Osteocyte (in vitro differentiated cells): ENCODE measurements around the gene CAB39L. TPM values are rescaled to one million over a fixed set of nuclear protein-coding genes. Genes with fewer than 3 reads are reported as not detected.

Experiments
- DNase-seq: peaks from one replicate; pipeline ENCODE4 v3.0.0; 2021; ENCODE audit warnings: mixed read lengths; ENCODE audit not compliant: unreplicated experiment; ENCODE audit errors: extremely low spot score
- H3K27ac Mint-ChIP-seq: one replicate; pipeline ENCODE4 v1.8.0; 2021; ENCODE audit warnings: mild to moderate bottlenecking, mixed read lengths; ENCODE audit not compliant: unreplicated experiment
- H3K27me3 Mint-ChIP-seq: one replicate; pipeline ENCODE4 v1.8.0; 2021; ENCODE audit warnings: mixed read lengths; ENCODE audit not compliant: unreplicated experiment
- H3K36me3 Mint-ChIP-seq: one replicate; pipeline ENCODE4 v1.8.0; 2021; ENCODE audit warnings: mixed read lengths; ENCODE audit not compliant: unreplicated experiment
- H3K4me1 Mint-ChIP-seq: one replicate; pipeline ENCODE4 v1.8.0; 2021; ENCODE audit warnings: mixed read lengths; ENCODE audit not compliant: unreplicated experiment
- H3K4me3 Mint-ChIP-seq: one replicate; pipeline ENCODE4 v1.8.0; 2021; ENCODE audit warnings: mild to moderate bottlenecking, moderate library complexity, mixed read lengths; ENCODE audit not compliant: unreplicated experiment
- H3K9me3 Mint-ChIP-seq: one replicate; pipeline ENCODE4 v1.8.0; 2021; ENCODE audit warnings: mixed read lengths; ENCODE audit not compliant: unreplicated experiment
- total RNA-seq: library from RNA; stranded (reverse); gene quantifications from 2 replicates; pipeline ENCODE4 v1.2.1, GENCODE V29; 2021
- TF ChIP-seq, protein P1 (sequence below): fragments of 200-600 bp; sonication (generic); IDR thresholded peaks from 2 replicates; pipeline ENCODE4 v1.5.0; 2021; ENCODE audit warnings: antibody characterized with exemption, mild to moderate bottlenecking, moderate library complexity

Gene CAB39L
- total RNA-seq, 1 donor from 2014 or later: 8.3 TPM

DNA sequence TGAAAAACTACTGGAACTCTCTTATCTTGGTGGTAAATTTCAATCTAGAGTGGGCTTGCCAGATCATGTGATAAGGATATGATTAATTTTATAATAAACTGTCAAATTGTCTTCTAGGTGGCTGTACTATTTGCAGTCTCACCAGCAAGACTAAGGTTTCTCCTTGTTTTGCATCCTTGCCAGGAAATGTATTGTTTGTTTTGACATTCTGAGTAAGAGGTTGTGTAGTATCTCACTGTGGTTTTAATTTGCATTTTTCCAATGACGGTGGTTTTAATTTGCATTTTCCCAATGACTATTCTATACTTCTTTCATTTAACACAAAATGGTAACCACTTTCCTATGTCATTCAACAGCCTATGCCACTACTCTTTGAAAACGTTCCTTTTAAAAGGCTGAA is 2.0 kb downstream of the CAB39L start:
- no peak overlapping the region for H3K4me3 Mint-ChIP-seq

DNA sequence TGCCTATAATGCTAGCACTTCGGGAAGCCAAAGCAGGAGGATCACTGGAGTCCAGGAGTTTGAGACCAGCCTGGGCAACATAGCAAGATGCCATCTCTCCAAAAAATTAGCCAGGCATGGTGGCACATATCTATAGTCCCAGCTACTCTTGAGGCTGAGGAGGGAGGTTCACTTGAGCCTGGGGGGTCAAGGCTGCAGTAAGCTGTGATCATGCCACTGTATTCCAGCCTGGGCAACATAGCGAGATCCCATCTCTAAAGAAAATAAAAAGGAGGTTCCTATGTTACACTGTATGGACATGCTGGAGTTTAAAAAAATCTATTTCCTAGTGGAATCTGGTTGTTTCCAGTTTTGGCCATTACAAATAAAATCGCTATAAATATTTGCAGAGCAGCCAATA is 2.6 kb downstream of the CAB39L start:
- Mint-ChIP-seq H3K9me3 (no peaks in the 10 kb centered on the region), H3K4me3 (no peak overlapping the region), H3K27me3 (no peaks in the 10 kb centered on the region), H3K36me3 (no peaks in the 10 kb centered on the region), H3K27ac (no peak overlapping the region), H3K4me1 (peaks cover 28% of the 10 kb centered on the region)
- DNase-seq: no peak
- TF ChIP-seq, protein P1, sequence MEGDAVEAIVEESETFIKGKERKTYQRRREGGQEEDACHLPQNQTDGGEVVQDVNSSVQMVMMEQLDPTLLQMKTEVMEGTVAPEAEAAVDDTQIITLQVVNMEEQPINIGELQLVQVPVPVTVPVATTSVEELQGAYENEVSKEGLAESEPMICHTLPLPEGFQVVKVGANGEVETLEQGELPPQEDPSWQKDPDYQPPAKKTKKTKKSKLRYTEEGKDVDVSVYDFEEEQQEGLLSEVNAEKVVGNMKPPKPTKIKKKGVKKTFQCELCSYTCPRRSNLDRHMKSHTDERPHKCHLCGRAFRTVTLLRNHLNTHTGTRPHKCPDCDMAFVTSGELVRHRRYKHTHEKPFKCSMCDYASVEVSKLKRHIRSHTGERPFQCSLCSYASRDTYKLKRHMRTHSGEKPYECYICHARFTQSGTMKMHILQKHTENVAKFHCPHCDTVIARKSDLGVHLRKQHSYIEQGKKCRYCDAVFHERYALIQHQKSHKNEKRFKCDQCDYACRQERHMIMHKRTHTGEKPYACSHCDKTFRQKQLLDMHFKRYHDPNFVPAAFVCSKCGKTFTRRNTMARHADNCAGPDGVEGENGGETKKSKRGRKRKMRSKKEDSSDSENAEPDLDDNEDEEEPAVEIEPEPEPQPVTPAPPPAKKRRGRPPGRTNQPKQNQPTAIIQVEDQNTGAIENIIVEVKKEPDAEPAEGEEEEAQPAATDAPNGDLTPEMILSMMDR: no peak

More for the DNA sequence above, 2.0 kb downstream of the CAB39L start:
- no peaks in the 10 kb centered on the region for H3K27me3 Mint-ChIP-seq
- H3K9me3 Mint-ChIP-seq: no peaks in the 10 kb centered on the region
- TF ChIP-seq, protein P1: no peak
- no peak overlapping the region for H3K27ac Mint-ChIP-seq
- DNase-seq: no peak
- no peaks in the 10 kb centered on the region for H3K36me3 Mint-ChIP-seq
- H3K4me1 Mint-ChIP-seq: peaks cover 28% of the 10 kb centered on the region

DNA sequence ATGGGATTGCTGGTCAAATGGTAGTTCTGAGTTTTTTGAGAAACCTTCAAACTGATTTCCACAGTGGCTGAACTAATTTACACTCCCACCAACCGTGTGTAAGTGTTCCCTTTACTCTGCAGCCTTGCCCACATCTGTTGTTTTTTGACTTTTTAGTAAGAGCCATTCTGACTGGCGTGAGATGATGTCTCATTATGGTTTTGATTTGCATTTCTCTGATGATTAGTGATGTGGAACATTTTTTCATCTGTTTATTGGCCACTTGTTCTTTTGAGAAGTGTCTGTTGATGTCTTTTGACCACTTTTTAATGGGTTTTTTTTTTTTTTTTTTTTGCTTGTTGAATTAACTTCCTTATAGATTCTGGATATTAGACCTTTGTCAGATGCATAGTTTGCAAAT is 4.3 kb downstream of the CAB39L start:
- DNase-seq: no peak
- Mint-ChIP-seq H3K27me3 (no peaks in the 10 kb centered on the region), H3K4me3 (no peak overlapping the region), H3K9me3 (no peaks in the 10 kb centered on the region), H3K27ac (no peak overlapping the region), H3K4me1 (peaks cover 17% of the 10 kb centered on the region), H3K36me3 (no peaks in the 10 kb centered on the region)
- TF ChIP-seq, protein P1: no peak

DNA sequence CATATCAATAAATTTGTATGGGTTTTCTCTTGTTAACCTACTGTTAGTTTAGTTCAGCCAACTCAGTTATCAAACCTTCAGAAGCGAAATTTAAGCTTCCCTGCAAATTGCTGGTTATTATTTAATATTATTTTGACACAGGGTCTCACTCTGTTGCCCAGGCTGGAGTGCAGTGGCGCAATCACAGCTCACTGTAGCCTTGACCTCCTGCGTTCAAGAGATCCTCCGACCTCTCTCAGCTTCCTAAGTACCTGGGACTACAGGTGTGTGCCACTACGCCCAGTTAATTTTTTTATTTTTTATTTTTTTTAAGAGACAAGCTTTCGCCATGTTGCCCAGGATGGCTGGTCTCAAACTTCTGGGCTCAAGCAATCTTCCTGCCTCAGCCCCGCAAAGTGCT is 6.2 kb downstream of the CAB39L start:
- Mint-ChIP-seq H3K27me3 (no peaks in the 10 kb centered on the region), H3K4me1 (peaks cover 10% of the 10 kb centered on the region), H3K9me3 (no peaks in the 10 kb centered on the region), H3K36me3 (peaks cover 4% of the 10 kb centered on the region), H3K27ac (no peak overlapping the region), H3K4me3 (no peak overlapping the region)
- DNase-seq: no peak
- TF ChIP-seq, protein P1: no peak

DNA sequence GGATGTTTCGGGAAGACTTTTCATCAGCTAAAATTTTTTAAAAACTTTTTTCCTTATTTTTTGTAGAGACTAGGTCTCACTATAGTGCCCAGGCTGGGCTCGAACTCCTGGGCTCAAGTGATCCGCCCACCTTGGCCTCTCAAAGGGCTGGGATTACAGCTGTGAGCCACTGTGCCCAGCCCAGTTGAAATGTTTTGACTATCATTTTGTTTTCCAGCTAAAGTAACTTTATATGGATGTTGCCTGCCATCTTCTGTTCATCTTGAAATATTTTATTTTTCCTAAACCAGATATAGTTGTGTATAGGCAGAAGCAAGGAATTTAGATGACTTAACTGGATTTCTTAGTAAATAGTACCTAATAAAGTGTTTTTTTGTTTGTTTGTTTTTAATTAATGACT is 7.0 kb downstream of the CAB39L start:
- Mint-ChIP-seq H3K4me1 (peaks cover 9% of the 10 kb centered on the region), H3K4me3 (no peak overlapping the region), H3K27ac (peak overlapping the region; percentile 15), H3K27me3 (no peaks in the 10 kb centered on the region), H3K36me3 (peaks cover 8% of the 10 kb centered on the region), H3K9me3 (no peaks in the 10 kb centered on the region)
- no peak for DNase-seq
- TF ChIP-seq, protein P1: peak; percentile 57
